Fibroblast of mammary gland (primary cell): ENCODE measurements around the gene RNF11.

Experiments
- DNase-seq: peaks from one replicate; pipeline ENCODE4 v3.0.0-alpha.2; 2010; ENCODE audit warnings: low read depth
- H3K4me3 ChIP-seq: 2 replicates; pipeline ENCODE4 v1.5.1; 2011; ENCODE audit warnings: low read depth, mild to moderate bottlenecking, low read length, moderate library complexity; ENCODE audit not compliant: control insufficient read depth
- CTCF ChIP-seq: conservative IDR thresholded peaks from 2 replicates; pipeline ENCODE4 v1.5.1; 2011; ENCODE audit warnings: low read depth, low read length, inconsistent platforms; ENCODE audit not compliant: control insufficient read depth, insufficient read depth

RNF11 gene

GRCh38 chr1:51236531-51237350, 668 bp downstream of the RNF11 start:
- H3K4me3 ChIP-seq, result peak overlapping the region; percentile 94
- no peak for TF ChIP-seq CTCF
- peak; percentile 37 for DNase-seq

- DNase-seq, result peak; percentile 63
- peak overlapping the region; percentile 94 for H3K4me3 ChIP-seq
- TF ChIP-seq CTCF, result no peak
Observed at GRCh38 chr1:51237351-51238033, 1.4 kb downstream of the RNF11 start.

- H3K4me3 ChIP-seq, result peak overlapping the region; percentile 94
- no peak for TF ChIP-seq CTCF
- DNase-seq, result no peak
Observed at GRCh38 chr1:51238034-51238403, 1.9 kb downstream of the RNF11 start.

GRCh38 chr1:51240084-51240483, 4.0 kb downstream of the RNF11 start:
- TF ChIP-seq CTCF, result no peak
- no peak for DNase-seq
- H3K4me3 ChIP-seq, result no peak overlapping the region

GRCh38 chr1:51241119-51241518, 5.0 kb downstream of the RNF11 start:
- DNase-seq, result no peak
- H3K4me3 ChIP-seq, result no peak overlapping the region
- TF ChIP-seq CTCF, result no peak

- no peak for DNase-seq
- H3K4me3 ChIP-seq, result no peak overlapping the region
- no peak for TF ChIP-seq CTCF
Observed at GRCh38 chr1:51242546-51242945, 6.5 kb downstream of the RNF11 start.
